HUDEP-2 (cell line): ENCODE results near the gene TLK1.
"Not testable (repeated sequence)": the region's sequence is repeated elsewhere in the genome, so short reads cannot be mapped to it uniquely, and the experiment has no call there.

Experiments used
- DNase-seq, 76 experiments: peaks; one replicate each; lab custom pipeline; 2025; ENCODE audit not compliant: unreplicated experiment in 76 of 76; lab: John Stamatoyannopoulos, UW

The TLK1 gene

GRCh38 chr2:171171808-171172207 lies 11.1 kb upstream of the TLK1 start:
- no peak for DNase-seq

- no peak for DNase-seq
Observed at GRCh38 chr2:171169839-171170238, 9.1 kb upstream of the TLK1 start.

GRCh38 chr2:171169333-171169732 lies 8.6 kb upstream of the TLK1 start:
- no peak for DNase-seq

DNA sequence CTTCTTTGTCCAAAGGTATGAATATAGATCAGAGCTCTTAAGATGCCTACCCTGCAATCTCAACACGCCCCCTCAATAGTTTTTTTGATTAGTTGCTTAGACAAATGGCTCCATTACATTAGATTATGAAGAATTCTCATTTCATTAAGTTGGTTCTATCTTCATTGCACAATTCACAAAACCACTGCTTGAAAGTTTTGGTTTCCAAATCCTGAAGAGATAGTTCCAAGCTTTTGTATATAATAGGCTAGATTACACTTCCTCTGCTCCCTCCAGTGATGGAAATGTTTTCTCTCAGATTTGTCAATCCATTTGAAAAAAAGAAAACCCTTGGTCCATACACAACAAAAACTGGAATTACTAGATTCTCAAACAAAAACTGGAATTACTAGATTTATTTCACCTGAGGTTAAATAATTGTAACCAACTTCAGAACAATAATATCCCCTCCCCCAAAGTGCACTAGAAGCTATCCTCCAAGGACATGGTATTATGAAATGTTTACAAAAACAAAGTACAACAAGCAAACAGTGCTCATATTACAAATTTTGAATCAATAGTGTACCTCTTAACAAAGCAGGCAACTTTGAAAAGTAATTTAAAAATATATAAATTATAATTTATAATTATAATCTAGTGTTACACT lies 6.8 kb upstream of the TLK1 start:
- DNase-seq = no peak

DNA sequence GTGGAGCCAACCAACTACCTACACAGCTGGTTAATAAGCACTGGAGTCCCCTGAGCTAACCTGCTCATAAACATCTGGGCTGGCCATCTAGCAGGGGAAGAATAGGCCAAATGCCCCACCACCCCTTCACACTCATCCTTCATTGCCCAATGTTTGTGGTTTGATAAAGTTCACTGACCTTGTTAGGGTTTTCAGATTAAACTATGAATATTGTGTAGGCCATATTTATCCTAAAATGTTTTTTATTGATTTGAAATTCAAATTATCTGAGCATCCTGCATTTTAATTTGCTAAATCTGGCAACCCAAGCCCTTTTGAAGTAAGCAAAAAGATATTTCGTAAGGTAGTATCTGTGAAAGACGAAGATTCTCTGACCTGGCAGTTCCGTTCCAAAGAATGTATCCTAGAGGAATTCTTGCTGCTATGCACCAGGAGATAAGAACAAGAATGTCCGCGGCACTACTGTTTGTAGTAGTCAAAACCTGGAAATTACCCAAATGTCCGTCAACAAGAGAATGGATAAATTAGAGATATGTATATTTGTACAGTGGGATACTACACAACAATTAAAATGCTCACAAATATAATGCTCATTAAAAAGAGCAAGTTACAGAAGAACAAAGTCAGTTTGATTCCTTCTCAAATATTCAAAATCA lies 5.8 kb upstream of the TLK1 start:
- DNase-seq = no peak

DNA sequence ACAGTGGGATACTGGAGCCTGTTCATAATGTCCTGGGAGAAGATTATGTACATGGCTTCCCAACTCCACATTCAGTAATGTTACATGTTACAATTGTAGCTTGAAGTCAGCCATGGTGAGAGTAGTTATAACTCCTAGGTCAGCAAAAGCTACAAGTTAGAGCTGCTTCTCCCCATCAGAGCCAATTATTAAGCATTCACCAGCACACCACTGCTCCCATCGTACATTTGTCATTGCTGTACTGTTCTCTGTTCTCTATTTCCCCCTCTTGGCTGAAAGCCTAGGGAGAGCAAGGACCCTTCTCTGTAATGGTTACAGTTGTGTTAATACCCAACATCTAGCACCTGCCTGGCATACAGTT lies 5.3 kb upstream of the TLK1 start:
- no peak for DNase-seq

DNA sequence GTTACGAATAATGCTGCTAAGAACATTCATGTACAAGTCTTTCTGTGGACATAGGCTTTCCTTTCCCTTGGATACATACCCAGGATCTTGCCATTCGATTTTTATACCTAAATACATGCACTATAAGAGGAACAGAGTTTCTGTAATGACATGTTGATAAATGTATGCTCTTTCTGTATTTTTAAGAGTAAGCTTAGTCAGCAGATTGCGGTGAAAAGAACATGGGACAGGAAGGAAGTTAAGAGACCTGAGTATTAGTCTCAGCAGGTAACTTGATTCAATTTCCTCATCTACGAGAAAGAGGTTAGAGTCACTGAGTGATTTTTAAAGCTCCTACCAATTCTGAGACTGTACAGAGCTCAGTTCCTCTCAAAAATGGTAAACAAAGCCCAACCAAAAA lies 2.6 kb upstream of the TLK1 start:
- no peak for DNase-seq

DNA sequence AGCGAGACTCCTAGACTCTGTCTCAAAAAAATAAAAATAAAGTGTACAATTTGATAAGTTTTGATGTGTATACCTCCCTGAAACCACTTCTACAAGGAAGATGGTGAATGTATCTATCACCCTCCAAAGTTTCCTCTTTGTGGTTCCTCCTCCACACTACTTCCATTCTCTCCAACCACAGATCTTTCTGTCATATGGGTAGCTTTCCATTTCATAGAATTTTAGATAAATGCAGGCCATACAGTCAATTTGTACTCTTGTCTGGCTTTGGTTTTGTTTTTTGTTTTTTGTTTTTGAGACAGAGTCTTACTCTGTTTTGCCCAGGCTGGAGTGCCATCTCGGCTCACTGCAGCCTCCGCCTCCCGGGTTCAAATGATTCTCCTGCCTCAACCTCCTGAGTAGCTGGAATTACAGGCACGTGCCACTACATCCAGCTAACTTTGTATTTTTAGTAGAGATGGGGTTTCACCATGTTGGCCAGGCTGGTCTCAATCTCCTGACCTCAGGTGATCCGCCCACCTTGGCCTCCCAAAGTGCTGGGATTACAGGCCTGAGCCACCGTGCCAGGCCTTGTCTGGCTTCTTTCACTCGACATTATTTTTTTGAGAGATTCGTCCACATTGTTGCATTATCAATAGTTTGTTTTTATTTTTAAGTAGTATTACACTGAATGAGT lies 2.0 kb upstream of the TLK1 start:
- not testable (repeated sequence) for DNase-seq

- DNase-seq = peak in 70 of 76 experiments; percentile 17 to 83 (median 66)
Observed at GRCh38 chr2:171160956-171161740, 455 bp upstream of the TLK1 start.

GRCh38 chr2:171159372-171160118 lies 1.1 kb downstream of the TLK1 start:
- DNase-seq = peak in 45 of 76 experiments; percentile 5 to 61 (median 31)

GRCh38 chr2:171158790-171159371 lies 1.8 kb downstream of the TLK1 start:
- peak in 4 of 76 experiments; percentile 28 to 54 (median 42) for DNase-seq

DNA sequence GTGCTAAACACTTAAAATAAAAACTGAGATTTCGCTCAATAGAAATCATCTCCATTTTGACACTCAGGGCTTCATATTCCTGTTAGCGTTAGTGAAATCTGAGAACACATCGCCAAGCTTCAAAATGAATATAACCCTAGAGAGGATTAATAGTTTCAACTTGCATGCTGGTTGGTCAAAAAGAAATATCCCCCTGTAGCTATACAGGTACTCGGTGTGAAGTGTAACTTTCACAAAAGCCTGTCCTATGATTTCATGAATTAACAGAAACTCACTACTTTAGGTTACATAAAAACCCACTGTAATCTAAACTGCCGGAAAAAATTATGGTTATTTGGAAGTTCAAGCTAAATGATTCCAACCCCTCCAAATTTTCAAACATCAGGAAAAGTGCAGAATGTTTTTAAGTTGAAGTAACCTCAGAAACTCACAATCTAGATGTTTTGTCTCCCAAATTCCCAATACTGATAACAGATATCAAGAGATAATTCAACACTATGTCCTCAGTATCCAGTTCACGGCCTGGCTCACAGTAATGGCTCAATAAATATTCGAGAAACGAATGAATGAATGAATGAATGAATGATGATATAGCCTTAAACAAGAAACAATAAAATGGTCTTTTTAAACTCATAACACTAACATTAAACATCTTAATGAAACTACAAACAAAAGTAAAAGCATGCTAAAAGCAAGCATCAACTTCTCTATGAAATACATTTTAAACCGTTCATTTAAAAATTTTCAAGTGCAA lies 2.5 kb downstream of the TLK1 start:
- no peak for DNase-seq

GRCh38 chr2:171157109-171157500 lies 3.6 kb downstream of the TLK1 start:
- DNase-seq = no peak

- DNase-seq = peak in 3 of 76 experiments; percentile 5 to 29 (median 13)
Observed at GRCh38 chr2:171154348-171154747, 6.3 kb downstream of the TLK1 start.

DNA sequence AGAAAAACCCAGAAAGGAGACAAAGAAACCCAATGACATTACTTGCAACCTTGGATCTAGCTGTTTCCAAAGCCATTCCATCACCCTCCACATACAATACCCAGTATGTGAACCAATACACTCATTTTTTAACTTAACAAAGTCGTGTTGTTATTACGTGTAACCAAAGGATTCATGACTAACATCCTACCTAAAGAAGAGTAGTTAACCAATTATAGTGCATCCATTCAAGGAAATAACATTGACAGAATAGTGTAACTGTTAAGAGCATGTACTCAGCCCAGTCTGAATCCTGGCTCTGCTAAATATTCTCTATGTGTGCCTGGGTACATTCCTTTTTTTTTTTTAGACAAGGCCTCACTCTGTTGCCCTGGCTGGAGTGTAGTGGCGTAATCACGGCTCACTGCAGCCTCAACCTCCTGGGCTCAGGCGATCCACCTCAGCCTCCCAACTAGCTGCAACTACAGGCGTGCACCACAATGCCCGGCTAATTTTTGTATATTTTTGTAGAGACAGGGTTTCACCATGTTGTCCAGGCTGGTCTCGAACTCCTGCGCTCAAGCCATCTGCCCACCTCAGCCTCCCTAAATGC lies 9.9 kb downstream of the TLK1 start:
- no peak for DNase-seq

DNA sequence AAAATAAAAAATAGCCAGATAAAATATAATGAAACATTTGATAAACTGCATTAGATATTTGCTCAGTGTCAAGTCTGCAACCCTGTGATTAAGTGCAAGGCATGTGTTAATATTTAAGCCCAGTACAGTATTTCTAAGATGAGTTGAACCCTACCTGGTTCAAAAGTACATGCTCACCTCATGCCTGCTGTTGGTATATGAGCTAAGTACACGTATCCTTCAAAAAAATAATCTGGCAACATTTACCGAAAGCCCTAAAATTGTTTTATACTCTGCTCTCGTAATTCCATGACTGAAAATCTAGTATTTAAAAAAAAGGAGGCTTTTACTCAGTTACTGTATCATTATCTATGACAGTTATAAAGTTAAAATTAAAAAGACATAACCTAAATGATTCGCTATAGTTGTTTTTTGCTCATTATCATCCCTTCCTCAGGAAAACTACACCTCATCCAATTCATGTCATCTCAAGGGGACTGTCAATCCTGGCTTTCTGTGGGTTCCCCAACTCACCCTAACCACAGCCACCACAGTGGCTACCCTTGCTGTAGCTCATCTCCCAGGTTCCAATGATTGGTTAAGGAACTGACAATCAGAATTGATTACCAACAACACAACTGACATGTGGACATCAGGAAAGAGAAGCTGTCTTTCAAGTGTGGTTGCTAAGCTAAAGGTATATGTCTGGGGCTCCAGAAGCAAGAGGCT lies 10.6 kb downstream of the TLK1 start:
- DNase-seq = no peak

DNA sequence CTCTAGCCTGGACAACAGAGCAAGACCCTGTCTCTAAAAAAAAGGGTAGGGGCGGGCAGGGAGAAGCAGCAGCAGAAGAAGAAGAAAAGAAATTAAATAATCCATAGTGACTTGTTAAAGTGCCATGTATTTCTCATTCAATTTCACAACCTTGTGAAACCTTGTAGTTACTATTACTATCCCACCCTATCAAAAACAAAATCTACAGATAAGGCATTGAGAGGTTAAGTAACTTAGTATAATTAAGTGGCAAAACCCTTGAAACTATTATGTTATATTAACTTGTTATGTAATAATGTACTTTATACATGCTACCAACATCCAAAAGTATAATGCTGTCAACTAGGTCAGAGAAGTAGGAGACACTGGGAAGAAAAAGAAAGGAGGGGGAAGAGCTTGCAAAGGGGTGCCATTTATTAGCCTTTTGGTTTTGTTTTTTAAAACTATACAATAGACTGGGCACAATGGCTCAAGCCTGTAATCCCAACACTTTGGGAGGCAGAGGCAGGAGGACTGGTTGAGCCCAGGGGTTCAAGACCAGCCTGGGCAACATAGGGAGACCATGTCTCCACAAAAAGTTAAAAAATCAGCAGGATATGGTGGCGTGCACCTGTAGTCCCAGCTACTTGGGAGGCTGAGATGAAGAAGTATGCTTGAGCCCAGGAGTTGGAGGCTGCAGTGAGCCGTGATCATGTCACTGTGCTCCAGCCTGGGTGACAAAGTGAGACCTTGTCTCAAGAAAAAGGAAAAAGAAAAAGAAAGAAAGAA lies 11.3 kb downstream of the TLK1 start:
- no peak for DNase-seq

- no peak for DNase-seq
Observed at GRCh38 chr2:171147081-171147480, 13.6 kb downstream of the TLK1 start.
